SK-N-SH treated with all-trans-retinoic acid at 6 μM for 48 hours (cell line): ENCODE measurements around the gene MRPL36.

Experiments used
- CREB5 ChIP-seq: fragments of 250-450 bp; sonication (Bioruptor Pico); IDR thresholded peaks from 2 replicates; pipeline ENCODE4 v1.5.1; 2020; ENCODE audit warnings: low read depth, mild to moderate bottlenecking, moderate library complexity
- PATZ1 ChIP-seq: fragments of 250-450 bp; sonication (Bioruptor Pico); IDR thresholded peaks from 2 replicates; pipeline ENCODE4 v1.8.0; 2020; ENCODE audit warnings: mild to moderate bottlenecking, moderate library complexity, borderline replicate concordance
- PPARA ChIP-seq: fragments of 250-450 bp; sonication (Bioruptor Pico); IDR thresholded peaks from 2 replicates; pipeline ENCODE4 v1.5.0; 2020; ENCODE audit warnings: mild to moderate bottlenecking, borderline replicate concordance
- TSHZ2 ChIP-seq: fragments of 250-450 bp; sonication (Bioruptor Pico); IDR thresholded peaks from 2 replicates; pipeline ENCODE4 v1.5.0; 2020; ENCODE audit warnings: mild to moderate bottlenecking, moderate library complexity
- ZFP3 ChIP-seq: fragments of 250-450 bp; sonication (Bioruptor Pico); IDR thresholded peaks from 2 replicates; pipeline ENCODE4 v1.5.0; 2020; ENCODE audit warnings: mild to moderate bottlenecking, moderate library complexity
- ZFP30 ChIP-seq: fragments of 450-650 bp; formaldehyde crosslinking; IDR thresholded peaks from 2 replicates; pipeline ENCODE4 v1.5.0; 2022; ENCODE audit warnings: mild to moderate bottlenecking, moderate library complexity
- ZNF565 ChIP-seq: fragments of 450-650 bp; formaldehyde crosslinking; conservative IDR thresholded peaks from 2 replicates; pipeline ENCODE4 v1.5.0; 2020; ENCODE audit warnings: low read depth, mild to moderate bottlenecking, moderate library complexity

- TF ChIP-seq ZFP30 (CRISPR knock-in tag) (no peak), PATZ1 (CRISPR knock-in tag) (no peak), ZFP3 (CRISPR knock-in tag) (no peak), PPARA (CRISPR knock-in tag) (no peak), CREB5 (CRISPR knock-in tag) (no peak), TSHZ2 (CRISPR knock-in tag) (no peak), ZNF565 (no peak)
Measured at GRCh38 chr5:1792842-1793266, 6.8 kb downstream of the MRPL36 start.
